GM21447 (cell line): ENCODE measurements around the gene UNC79.
A peak's percentile ranks its signal among the peaks of the same experiment; 100 is the strongest.
"Not testable (repeated sequence)": the region's sequence is repeated elsewhere in the genome, so short reads cannot be mapped to it uniquely, and the experiment has no call there.

ENCODE experiments used
- ATAC-seq: cut with Tn5 transposase; IDR thresholded peaks from one replicate; pipeline ENCODE4 v1.9.1; 2021; ENCODE audit not compliant: unreplicated experiment

Gene UNC79

DNA sequence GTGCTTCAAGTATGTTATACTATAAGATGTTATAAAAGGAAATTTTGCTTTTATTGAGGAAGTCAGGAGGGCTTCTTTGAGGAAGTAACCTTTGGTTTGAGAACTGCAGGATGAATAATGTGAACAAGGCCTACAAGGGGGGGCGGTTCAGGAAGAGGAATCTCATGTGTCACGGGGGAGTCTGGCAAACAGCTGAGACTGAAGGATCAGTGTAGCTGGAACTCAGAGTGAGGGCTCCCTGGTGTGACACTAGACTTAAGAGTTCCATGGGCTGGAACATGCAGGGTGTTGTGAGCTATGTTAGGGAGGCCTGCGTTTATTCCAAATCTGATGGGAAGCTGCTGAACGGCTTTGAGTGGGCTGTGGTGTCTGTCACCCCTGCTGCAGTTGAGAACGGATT is 62.3 kb downstream of the UNC79 start:
- ATAC-seq, result no peak

GRCh38 chr14:93493622-93494021 is 62.9 kb downstream of the UNC79 start:
- ATAC-seq, result not testable (repeated sequence)

DNA sequence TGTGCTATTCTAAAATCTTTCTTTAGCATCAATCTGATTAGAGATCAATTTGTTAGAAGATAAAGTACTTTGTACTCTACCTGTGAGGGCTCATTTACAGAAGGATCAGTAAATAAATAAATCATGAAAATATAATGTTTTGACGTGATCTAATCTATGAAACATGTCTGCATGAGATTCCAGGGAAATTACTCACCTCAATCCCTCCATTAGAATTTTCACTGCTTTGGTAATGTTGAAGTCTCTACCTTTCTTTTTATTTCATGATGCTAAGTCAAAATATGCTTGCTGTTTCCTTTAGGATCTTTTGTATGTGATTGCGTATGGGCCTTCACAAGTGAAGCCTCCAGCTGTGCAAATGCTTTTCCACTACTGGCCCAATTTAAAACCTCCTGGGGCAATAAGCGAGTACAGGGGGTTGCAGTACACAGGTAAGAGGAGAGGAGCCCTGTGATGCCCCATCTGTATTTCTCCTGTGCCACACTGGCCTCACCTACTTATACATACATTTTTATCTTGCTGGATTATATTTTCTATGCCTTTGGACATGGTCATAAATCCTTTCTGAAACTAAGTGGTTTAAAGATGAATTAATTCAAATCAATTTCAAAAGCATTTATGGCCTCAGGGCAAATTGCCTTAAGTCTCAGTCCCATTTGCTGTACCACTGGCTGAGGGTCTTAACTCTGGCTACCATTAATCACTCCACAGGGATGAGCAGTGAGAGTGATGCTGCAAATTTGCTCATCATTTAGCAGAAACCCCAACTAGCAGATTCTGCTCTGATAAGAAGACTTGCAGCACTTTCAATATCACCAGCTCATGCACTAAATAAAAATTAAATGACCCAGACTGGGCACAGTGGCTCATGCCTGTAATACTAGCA is 66.4 kb downstream of the UNC79 start:
- ATAC-seq, result no peak

GRCh38 chr14:93510056-93510455 is 79.3 kb downstream of the UNC79 start:
- ATAC-seq, result no peak

- ATAC-seq, result no peak
Observed at GRCh38 chr14:93511001-93511400, 80.3 kb downstream of the UNC79 start.

DNA sequence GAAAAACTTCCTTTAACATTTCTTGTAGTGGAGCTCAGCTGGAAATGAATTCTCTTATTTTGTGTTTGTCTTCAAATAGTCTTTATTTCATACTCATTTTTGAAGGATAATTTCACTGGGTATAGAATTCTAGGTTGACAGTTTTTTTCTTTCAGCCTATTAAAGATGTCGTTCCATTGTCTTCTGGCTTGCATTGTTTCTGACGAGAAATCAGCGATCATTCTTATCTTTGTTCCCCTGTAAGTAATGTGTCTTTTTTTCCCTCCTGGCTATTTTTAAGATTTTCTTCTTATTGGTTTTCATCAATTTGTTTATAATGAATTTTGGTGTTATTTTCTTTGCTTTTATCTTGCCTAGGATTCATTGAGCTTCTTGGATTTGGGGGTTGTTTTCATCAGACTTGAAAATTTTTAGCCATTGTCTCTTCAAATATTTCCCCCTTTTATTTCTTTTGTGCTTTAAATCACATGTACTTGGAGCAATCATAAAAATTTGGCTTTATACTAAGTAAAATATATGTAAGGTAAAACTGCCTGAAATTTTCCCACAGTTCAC is 89.4 kb downstream of the UNC79 start:
- ATAC-seq, result no peak

GRCh38 chr14:93522221-93522620 is 91.5 kb downstream of the UNC79 start:
- no peak for ATAC-seq

DNA sequence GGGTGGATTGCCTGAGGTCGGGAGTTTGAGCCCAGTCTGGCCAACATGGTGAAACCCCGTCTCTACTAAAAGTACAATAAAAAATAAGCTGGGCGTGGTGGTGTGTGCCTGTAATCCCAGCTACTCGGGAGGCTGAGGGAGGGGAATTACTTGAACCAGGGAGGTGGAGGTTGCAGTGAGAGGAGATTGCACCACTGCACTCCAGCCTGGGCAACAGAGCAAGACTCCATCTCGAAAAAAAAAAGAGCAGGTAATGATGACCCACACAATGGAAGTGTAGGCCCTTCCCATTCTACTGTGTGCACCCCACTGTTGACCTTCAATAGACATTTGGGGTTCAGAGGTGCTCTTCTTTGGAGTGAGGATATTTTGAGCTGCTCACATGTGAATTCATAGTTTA is 94.5 kb downstream of the UNC79 start:
- not testable (repeated sequence) for ATAC-seq

DNA sequence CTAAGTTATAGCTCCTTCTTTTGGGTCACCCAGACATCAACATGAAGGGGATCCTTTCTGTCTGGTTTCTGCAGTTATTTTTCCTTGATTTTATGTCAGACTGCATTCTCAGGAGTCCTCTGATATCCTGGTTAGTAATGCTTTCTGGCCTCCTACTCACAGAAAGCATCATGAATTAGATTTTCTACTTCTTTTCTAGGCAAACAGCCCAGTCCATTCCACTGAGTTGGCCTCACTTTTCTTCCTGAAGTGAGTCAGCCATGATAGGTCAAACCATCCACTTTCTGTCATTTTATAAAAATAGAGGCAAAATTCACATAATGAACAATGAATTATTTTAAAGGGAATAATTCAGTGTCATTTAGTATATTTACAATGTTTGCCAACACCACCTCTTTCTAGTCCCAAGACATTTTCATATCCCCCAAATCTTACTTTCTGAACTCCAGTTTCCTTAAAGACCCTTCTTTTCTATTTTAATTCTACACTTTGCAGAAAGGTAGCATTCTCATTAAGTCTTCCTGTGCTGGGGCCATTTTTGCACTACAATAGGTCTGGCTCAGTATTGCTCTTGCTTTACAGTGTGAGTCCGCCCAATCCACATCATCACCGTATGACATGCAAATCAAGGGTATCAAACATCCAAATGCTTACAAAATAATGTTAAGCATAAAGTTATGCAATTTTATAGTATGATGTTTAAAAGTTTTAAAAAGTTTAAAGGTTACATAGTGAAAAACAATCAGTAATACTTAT is 95.1 kb downstream of the UNC79 start:
- ATAC-seq, result no peak

- ATAC-seq, result no peak
Observed at GRCh38 chr14:93527203-93527607, 96.5 kb downstream of the UNC79 start.

DNA sequence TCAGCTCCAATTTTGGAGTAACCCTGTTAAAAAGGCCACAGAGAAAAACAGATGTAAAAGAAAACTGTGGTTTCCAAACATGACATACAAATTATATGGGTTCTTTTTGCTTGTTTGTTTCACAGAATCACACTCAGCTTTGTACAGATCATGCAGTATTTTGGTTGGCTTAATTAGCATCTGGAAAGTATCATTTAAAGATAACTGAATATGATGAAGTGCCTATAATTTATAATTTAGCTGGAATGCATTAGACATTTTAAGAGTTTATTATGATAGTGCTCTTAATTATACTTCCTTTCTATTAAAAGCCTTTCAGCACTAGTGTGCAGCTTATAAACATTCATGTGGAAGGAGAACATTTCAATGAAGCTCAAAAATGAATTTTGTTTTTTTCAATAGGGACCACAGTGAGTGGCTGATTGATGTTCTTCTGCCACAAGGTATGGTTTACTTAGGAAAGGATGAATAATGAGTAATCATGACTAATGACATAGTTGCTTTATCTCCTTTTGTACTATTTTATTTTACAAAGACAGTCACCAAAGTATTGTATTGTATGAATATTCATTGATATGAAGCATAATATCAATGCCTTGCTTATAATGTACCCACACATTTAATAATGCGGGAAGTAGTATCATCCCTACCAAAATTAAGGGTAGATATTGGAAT is 98.3 kb downstream of the UNC79 start:
- no peak for ATAC-seq

DNA sequence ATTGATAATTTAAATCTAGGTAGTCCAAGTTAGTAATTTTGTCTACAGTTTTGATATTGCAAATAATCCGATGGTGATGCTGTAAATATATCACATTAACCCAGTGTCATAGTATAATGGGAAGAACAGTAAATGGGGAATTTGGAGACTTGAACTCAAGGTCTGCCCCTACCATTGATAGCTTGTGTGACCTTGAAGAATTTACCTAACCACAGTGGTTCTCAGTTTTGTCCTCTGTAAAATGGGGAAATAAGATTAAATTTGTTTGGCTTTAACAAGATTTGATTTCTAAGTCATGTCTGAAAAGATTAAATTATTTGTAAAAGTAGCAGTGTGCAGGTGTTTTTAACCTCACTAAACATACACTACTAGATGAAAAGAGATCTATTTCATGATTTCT is 100.9 kb downstream of the UNC79 start:
- ATAC-seq, result no peak

GRCh38 chr14:93532541-93532940 is 101.8 kb downstream of the UNC79 start:
- ATAC-seq, result no peak

DNA sequence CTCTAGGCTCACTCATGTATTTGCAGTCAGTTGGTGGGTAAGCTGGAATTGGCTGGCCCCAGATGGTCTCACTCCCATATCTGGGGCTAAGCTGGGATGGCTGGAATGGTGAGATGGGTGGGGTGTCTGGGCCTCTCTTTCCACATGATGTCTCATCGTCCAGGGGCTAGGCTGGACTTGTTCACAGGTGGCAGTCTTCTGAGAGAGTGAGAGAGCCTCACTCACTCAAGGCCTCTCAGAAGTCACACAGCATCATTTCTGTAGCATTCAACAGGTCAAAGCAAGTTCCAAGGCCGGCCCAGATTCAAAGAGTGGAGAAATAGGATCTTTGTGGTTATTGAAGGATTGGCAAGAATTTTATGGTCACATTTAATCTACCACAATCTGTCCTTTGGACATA is 102.7 kb downstream of the UNC79 start:
- peak; percentile 35 for ATAC-seq

GRCh38 chr14:93533842-93534241 is 103.1 kb downstream of the UNC79 start:
- ATAC-seq, result peak; percentile 84

- ATAC-seq, result no peak
Observed at GRCh38 chr14:93535537-93535936, 104.8 kb downstream of the UNC79 start.

- ATAC-seq, result no peak
Observed at GRCh38 chr14:93536945-93537344, 106.2 kb downstream of the UNC79 start.

- no peak for ATAC-seq
Observed at GRCh38 chr14:93537951-93538350, 107.2 kb downstream of the UNC79 start.

DNA sequence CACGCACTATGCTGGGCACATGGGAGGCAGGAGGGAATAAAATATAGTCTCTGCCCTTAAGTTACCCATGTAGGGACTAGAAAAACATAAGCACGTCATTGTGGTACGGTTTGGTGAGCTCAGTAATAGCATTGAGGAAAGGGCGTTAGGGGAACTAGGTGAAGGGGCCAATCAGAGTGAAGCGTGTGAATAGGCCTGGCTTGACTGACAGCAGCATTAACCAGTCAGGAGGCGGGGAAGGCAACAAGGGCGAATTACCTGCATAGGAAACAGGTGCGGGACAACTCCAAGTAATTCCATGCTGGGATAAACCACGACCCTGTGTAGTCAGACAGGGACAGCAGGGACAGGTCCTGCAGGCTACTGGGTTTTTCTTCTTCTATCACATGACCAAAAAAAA is 107.7 kb downstream of the UNC79 start:
- no peak for ATAC-seq

- ATAC-seq, result no peak
Observed at GRCh38 chr14:93540235-93540634, 109.5 kb downstream of the UNC79 start.

DNA sequence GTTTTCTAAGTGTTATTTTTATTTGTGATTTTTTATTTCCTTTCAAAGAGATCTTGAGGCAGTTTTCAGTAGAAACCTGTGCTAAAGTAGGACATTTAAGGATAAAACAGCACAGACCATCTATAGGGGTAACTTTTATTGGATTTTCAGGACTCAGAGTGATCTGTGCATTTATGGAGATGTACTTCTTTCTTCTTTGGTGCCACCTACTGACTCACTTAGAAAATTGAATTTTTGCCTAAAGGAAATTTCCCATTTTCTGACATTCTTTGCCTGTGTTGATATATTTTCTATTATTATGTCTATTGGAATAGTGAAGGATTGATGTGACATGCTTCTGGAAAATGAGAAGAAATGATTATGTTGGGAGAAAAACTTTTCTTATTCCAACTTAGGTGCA is 113.0 kb downstream of the UNC79 start:
- no peak for ATAC-seq
